ENCODE results near the gene JUN.

JUN gene

DNA sequence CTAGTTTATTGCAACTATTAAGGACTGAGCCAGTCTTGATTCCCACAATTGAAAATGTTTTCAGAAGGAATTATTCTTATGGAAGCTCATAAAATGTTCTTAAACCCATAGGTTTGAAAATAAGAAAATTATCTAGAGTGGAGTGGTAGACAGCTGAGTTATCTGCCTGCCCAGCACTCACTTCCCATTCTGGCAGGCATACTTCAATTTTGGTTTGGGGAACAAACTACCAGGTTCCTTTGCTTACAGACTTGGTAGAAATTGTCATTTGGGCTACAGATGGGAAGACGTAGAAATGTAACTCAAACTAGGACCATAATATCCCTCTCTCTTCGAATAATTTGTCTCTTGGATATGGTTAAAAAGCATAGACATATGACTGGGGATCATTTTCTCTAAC, 18.4 kb downstream of the JUN start:
- no peaks in the 10 kb centered on the region for H3K4me1 ChIP-seq (ENCODE audit: control insufficient read depth, insufficient read depth, low read length)
- CTCF ChIA-PET, result no interaction called here
- H3K27ac ChIP-seq (ENCODE audit: extremely low read depth, low read depth, low read length), result no peak overlapping the region
- TF ChIP-seq TRIM28 (IDR thresholded peaks at IDR 0.05; ENCODE audit: borderline replicate concordance, low read length) (no peak), ZNF302 (tag by site-specific recombination; IDR thresholded peaks at IDR 0.05; ENCODE audit: low read depth) (no peak), ZNF510 (tag by site-specific recombination; IDR thresholded peaks at IDR 0.05; ENCODE audit: insufficient replicate concordance) (no peak), HOXD13 (CRISPR knock-in tag; IDR thresholded peaks at IDR 0.05; ENCODE audit: borderline replicate concordance) (no peak)
- TF ChIP-seq, protein P1, sequence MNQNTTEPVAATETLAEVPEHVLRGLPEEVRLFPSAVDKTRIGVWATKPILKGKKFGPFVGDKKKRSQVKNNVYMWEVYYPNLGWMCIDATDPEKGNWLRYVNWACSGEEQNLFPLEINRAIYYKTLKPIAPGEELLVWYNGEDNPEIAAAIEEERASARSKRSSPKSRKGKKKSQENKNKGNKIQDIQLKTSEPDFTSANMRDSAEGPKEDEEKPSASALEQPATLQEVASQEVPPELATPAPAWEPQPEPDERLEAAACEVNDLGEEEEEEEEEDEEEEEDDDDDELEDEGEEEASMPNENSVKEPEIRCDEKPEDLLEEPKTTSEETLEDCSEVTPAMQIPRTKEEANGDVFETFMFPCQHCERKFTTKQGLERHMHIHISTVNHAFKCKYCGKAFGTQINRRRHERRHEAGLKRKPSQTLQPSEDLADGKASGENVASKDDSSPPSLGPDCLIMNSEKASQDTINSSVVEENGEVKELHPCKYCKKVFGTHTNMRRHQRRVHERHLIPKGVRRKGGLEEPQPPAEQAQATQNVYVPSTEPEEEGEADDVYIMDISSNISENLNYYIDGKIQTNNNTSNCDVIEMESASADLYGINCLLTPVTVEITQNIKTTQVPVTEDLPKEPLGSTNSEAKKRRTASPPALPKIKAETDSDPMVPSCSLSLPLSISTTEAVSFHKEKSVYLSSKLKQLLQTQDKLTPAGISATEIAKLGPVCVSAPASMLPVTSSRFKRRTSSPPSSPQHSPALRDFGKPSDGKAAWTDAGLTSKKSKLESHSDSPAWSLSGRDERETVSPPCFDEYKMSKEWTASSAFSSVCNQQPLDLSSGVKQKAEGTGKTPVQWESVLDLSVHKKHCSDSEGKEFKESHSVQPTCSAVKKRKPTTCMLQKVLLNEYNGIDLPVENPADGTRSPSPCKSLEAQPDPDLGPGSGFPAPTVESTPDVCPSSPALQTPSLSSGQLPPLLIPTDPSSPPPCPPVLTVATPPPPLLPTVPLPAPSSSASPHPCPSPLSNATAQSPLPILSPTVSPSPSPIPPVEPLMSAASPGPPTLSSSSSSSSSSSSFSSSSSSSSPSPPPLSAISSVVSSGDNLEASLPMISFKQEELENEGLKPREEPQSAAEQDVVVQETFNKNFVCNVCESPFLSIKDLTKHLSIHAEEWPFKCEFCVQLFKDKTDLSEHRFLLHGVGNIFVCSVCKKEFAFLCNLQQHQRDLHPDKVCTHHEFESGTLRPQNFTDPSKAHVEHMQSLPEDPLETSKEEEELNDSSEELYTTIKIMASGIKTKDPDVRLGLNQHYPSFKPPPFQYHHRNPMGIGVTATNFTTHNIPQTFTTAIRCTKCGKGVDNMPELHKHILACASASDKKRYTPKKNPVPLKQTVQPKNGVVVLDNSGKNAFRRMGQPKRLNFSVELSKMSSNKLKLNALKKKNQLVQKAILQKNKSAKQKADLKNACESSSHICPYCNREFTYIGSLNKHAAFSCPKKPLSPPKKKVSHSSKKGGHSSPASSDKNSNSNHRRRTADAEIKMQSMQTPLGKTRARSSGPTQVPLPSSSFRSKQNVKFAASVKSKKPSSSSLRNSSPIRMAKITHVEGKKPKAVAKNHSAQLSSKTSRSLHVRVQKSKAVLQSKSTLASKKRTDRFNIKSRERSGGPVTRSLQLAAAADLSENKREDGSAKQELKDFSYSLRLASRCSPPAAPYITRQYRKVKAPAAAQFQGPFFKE (tag by site-specific recombination; IDR thresholded peaks at IDR 0.05; ENCODE audit: borderline replicate concordance), result no peak
- TF ChIP-seq, protein P2, sequence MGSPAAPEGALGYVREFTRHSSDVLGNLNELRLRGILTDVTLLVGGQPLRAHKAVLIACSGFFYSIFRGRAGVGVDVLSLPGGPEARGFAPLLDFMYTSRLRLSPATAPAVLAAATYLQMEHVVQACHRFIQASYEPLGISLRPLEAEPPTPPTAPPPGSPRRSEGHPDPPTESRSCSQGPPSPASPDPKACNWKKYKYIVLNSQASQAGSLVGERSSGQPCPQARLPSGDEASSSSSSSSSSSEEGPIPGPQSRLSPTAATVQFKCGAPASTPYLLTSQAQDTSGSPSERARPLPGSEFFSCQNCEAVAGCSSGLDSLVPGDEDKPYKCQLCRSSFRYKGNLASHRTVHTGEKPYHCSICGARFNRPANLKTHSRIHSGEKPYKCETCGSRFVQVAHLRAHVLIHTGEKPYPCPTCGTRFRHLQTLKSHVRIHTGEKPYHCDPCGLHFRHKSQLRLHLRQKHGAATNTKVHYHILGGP (tag by site-specific recombination; IDR thresholded peaks at IDR 0.05), result no peak
- POLR2A ChIA-PET, result no interaction called here
- H3K4me3 ChIP-seq (ENCODE audit: low read depth, low read length), result no peak overlapping the region
- H3K36me3 ChIP-seq (ENCODE audit: control insufficient read depth in 2 of 2, insufficient read depth in 1 of 2, low read length in 2 of 2), result no peaks in the 10 kb centered on the region
- H3K9me3 ChIP-seq (ENCODE audit: control insufficient read depth, insufficient read depth, low read depth, low read length), result no peaks in the 10 kb centered on the region

GRCh38 chr1:58765006-58765405, 18.8 kb downstream of the JUN start:
- ChIA-PET CTCF (no interaction called here), POLR2A (no interaction called here)
- Histone ChIP-seq H3K36me3 (ENCODE audit: control insufficient read depth in 2 of 2, insufficient read depth in 1 of 2, low read length in 2 of 2) (no peaks in the 10 kb centered on the region), H3K4me1 (ENCODE audit: control insufficient read depth, insufficient read depth, low read length) (no peaks in the 10 kb centered on the region), H3K9me3 (ENCODE audit: control insufficient read depth, insufficient read depth, low read depth, low read length) (no peaks in the 10 kb centered on the region), H3K27ac (ENCODE audit: extremely low read depth, low read depth, low read length) (no peak overlapping the region), H3K4me3 (ENCODE audit: low read depth, low read length) (no peak overlapping the region)
- TF ChIP-seq KLF7 (tag by site-specific recombination; IDR thresholded peaks at IDR 0.05; ENCODE audit: borderline replicate concordance) (no peak), ZNF26 (tag by site-specific recombination; IDR thresholded peaks at IDR 0.05) (no peak), ZNF324 (tag by site-specific recombination; IDR thresholded peaks at IDR 0.05) (no peak), ZNF560 (tag by site-specific recombination; IDR thresholded peaks at IDR 0.05; ENCODE audit: borderline replicate concordance) (no peak), ZNF221 (tag by site-specific recombination; IDR thresholded peaks at IDR 0.05; ENCODE audit: borderline replicate concordance) (no peak), ZNF174 (tag by site-specific recombination; IDR thresholded peaks at IDR 0.05) (no peak), HOXD13 (CRISPR knock-in tag; IDR thresholded peaks at IDR 0.05; ENCODE audit: borderline replicate concordance) (no peak), ZNF645 (tag by site-specific recombination; IDR thresholded peaks at IDR 0.05) (no peak), ZSCAN23 (tag by site-specific recombination; IDR thresholded peaks at IDR 0.05) (no peak), ZNF658 (tag by site-specific recombination; IDR thresholded peaks at IDR 0.05) (no peak), ZNF133 (tag by site-specific recombination; IDR thresholded peaks at IDR 0.05) (no peak)
- TF ChIP-seq, protein P3, sequence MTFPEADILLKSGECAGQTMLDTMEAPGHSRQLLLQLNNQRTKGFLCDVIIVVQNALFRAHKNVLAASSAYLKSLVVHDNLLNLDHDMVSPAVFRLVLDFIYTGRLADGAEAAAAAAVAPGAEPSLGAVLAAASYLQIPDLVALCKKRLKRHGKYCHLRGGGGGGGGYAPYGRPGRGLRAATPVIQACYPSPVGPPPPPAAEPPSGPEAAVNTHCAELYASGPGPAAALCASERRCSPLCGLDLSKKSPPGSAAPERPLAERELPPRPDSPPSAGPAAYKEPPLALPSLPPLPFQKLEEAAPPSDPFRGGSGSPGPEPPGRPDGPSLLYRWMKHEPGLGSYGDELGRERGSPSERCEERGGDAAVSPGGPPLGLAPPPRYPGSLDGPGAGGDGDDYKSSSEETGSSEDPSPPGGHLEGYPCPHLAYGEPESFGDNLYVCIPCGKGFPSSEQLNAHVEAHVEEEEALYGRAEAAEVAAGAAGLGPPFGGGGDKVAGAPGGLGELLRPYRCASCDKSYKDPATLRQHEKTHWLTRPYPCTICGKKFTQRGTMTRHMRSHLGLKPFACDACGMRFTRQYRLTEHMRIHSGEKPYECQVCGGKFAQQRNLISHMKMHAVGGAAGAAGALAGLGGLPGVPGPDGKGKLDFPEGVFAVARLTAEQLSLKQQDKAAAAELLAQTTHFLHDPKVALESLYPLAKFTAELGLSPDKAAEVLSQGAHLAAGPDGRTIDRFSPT (tag by site-specific recombination; IDR thresholded peaks at IDR 0.05), result no peak
- TF ChIP-seq, protein P4, sequence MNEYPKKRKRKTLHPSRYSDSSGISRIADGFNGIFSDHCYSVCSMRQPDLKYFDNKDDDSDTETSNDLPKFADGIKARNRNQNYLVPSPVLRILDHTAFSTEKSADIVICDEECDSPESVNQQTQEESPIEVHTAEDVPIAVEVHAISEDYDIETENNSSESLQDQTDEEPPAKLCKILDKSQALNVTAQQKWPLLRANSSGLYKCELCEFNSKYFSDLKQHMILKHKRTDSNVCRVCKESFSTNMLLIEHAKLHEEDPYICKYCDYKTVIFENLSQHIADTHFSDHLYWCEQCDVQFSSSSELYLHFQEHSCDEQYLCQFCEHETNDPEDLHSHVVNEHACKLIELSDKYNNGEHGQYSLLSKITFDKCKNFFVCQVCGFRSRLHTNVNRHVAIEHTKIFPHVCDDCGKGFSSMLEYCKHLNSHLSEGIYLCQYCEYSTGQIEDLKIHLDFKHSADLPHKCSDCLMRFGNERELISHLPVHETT (tag by site-specific recombination; IDR thresholded peaks at IDR 0.05), result no peak
